H9 (cell line): Measurements from ENCODE around the gene MCU. TPM values are rescaled to one million over a fixed set of nuclear protein-coding genes. Genes with fewer than 3 reads are reported as not detected.

Source experiments
- DNase-seq: peaks from one replicate; pipeline ENCODE4 v3.0.0-alpha.2; 2017
- H2AFZ ChIP-seq: one replicate; pipeline ENCODE4 v1.6.1; 2013; ENCODE audit warnings: mild to moderate bottlenecking, low read length, control low read depth, moderate library complexity
- H2AK5ac ChIP-seq: 2 replicates; pipeline ENCODE4 v1.6.1; 2013; ENCODE audit warnings: low read length, control low read depth, mixed read lengths; ENCODE audit not compliant: insufficient read length
- H2BK120ac ChIP-seq: one replicate; pipeline ENCODE4 v1.6.1; 2013; ENCODE audit warnings: low read depth, mild to moderate bottlenecking, low read length, control low read depth, inconsistent platforms; ENCODE audit not compliant: poor library complexity, severe bottlenecking
- H2BK12ac ChIP-seq: 2 replicates; pipeline ENCODE4 v1.6.1; 2013; ENCODE audit warnings: low read length, control low read depth, mixed read lengths, low read depth; ENCODE audit not compliant: insufficient read length
- H2BK15ac ChIP-seq: 2 replicates; pipeline ENCODE4 v1.6.1; 2013; ENCODE audit warnings: low read depth, low read length, control low read depth
- H2BK20ac ChIP-seq: one replicate; pipeline ENCODE4 v1.6.1; 2013; ENCODE audit warnings: low read depth, mild to moderate bottlenecking, low read length, control low read depth, inconsistent platforms; ENCODE audit not compliant: poor library complexity, severe bottlenecking
- H2BK5ac ChIP-seq: 2 replicates; pipeline ENCODE4 v1.6.1; 2013; ENCODE audit warnings: low read length, control low read depth, mixed read lengths; ENCODE audit not compliant: insufficient read length
- H3K14ac ChIP-seq: 2 replicates; pipeline ENCODE4 v1.6.1; 2013; ENCODE audit warnings: low read length, control low read depth; ENCODE audit not compliant: insufficient read depth
- H3K18ac ChIP-seq: 2 replicates; pipeline ENCODE4 v1.6.1; 2013; ENCODE audit warnings: low read depth, mild to moderate bottlenecking, mixed read lengths, low read length, control low read depth; ENCODE audit not compliant: insufficient read length
- H3K23ac ChIP-seq: 2 replicates; pipeline ENCODE4 v1.6.1; 2013; ENCODE audit warnings: low read length, control low read depth, mixed read lengths, low read depth; ENCODE audit not compliant: insufficient read length
- H3K23me2 ChIP-seq: 2 replicates; pipeline ENCODE4 v1.6.1; 2013; ENCODE audit warnings: low read depth, mild to moderate bottlenecking, mixed read lengths, low read length, control low read depth; ENCODE audit not compliant: insufficient read length, poor library complexity, severe bottlenecking
- H3K27ac ChIP-seq: 2 replicates; pipeline ENCODE4 v1.5.1; 2013; ENCODE audit warnings: low read length, control low read depth, mixed read lengths, low read depth; ENCODE audit not compliant: insufficient read length
- H3K27me3 ChIP-seq: 2 replicates; pipeline ENCODE4 v1.6.1; 2013; ENCODE audit warnings: low read length, control low read depth, inconsistent platforms; ENCODE audit not compliant: insufficient read depth
- H3K4ac ChIP-seq: 2 replicates; pipeline ENCODE4 v1.6.1; 2013; ENCODE audit warnings: low read depth, mild to moderate bottlenecking, control low read depth, inconsistent platforms, low read length, moderate library complexity
- H3K4me1 ChIP-seq: 2 replicates; pipeline ENCODE4 v1.6.1; 2013; ENCODE audit warnings: low read length, control low read depth, inconsistent platforms; ENCODE audit not compliant: insufficient read depth
- H3K4me2 ChIP-seq: 2 replicates; pipeline ENCODE4 v1.6.1; 2013; ENCODE audit warnings: low read length, control low read depth, mixed read lengths; ENCODE audit not compliant: insufficient read length, insufficient read depth
- H3K56ac ChIP-seq: 2 replicates; pipeline ENCODE4 v1.6.1; 2013; ENCODE audit warnings: low read depth, mild to moderate bottlenecking, mixed read lengths, low read length, control low read depth; ENCODE audit not compliant: insufficient read length
- H3K79me1 ChIP-seq: 2 replicates; pipeline ENCODE4 v1.6.1; 2013; ENCODE audit warnings: low read depth, mild to moderate bottlenecking, moderate library complexity, low read length, control low read depth, inconsistent platforms; ENCODE audit not compliant: insufficient read depth, poor library complexity, severe bottlenecking
- H3K79me2 ChIP-seq: 2 replicates; pipeline ENCODE4 v1.6.1; 2013; ENCODE audit warnings: low read length, control low read depth, inconsistent platforms; ENCODE audit not compliant: insufficient read depth
- H3K9ac ChIP-seq: 2 replicates; pipeline ENCODE4 v1.6.1; 2013; ENCODE audit warnings: low read length, control low read depth, mixed read lengths; ENCODE audit not compliant: insufficient read length; ENCODE audit errors: extremely low read depth
- H3K9me3 ChIP-seq: one replicate; pipeline ENCODE4 v1.6.1; 2013; ENCODE audit warnings: low read depth, low read length, inconsistent platforms; ENCODE audit not compliant: control insufficient read depth
- H3T11ph ChIP-seq: one replicate; pipeline ENCODE4 v1.6.1; 2013; ENCODE audit warnings: mild to moderate bottlenecking, low read length, control low read depth, inconsistent platforms
- H4K20me1 ChIP-seq: one replicate; pipeline ENCODE4 v1.6.1; 2013; ENCODE audit not compliant: control insufficient read depth, insufficient read length, insufficient read depth
- H4K5ac ChIP-seq: 2 replicates; pipeline ENCODE4 v1.6.1; 2013; ENCODE audit warnings: low read depth, mild to moderate bottlenecking, mixed read lengths, low read length, control low read depth; ENCODE audit not compliant: insufficient read length
- H4K8ac ChIP-seq: replicated peaks from 2 replicates; pipeline ENCODE4 v1.6.1; 2013; ENCODE audit warnings: low read length, control low read depth, mixed read lengths, low read depth; ENCODE audit not compliant: insufficient read length
- H4K91ac ChIP-seq: 2 replicates; pipeline ENCODE4 v1.6.1; 2013; ENCODE audit warnings: low read depth, mild to moderate bottlenecking, moderate library complexity, mixed read lengths, low read length, control low read depth; ENCODE audit not compliant: insufficient read length
- H3K27ac Mint-ChIP-seq, 3 experiments: 2 replicates in 2 of 3; 3 replicates in 1 of 3; pipeline ENCODE4 v1.8.0; 2020 to 2021; ENCODE audit warnings: mixed read lengths in 3 of 3, mild to moderate bottlenecking in 1 of 3, moderate library complexity in 1 of 3
- H3K27me3 Mint-ChIP-seq: 2 replicates; pipeline ENCODE4 v1.8.0; 2021; ENCODE audit warnings: low read depth, mild to moderate bottlenecking, moderate library complexity, mixed read lengths
- H3K36me3 Mint-ChIP-seq, 3 experiments: 2 replicates in 2 of 3; 3 replicates in 1 of 3; pipeline ENCODE4 v1.8.0; 2020 to 2021; ENCODE audit warnings: low read depth in 3 of 3, mixed read lengths in 3 of 3; ENCODE audit not compliant: insufficient read depth in 1 of 3
- H3K4me1 Mint-ChIP-seq, 2 experiments: 2 replicates each; pipeline ENCODE4 v1.8.0; 2020; ENCODE audit warnings: mixed read lengths in 2 of 2
- H3K4me3 Mint-ChIP-seq, 2 experiments: 2 replicates in 1 of 2; 3 replicates in 1 of 2; pipeline ENCODE4 v1.8.0; 2020 to 2021; ENCODE audit warnings: mild to moderate bottlenecking in 2 of 2, mixed read lengths in 2 of 2, moderate library complexity in 1 of 2
- H3K9me3 Mint-ChIP-seq, 2 experiments: 2 replicates in 1 of 2; 3 replicates in 1 of 2; pipeline ENCODE4 v1.8.0; 2020; ENCODE audit warnings: mild to moderate bottlenecking in 2 of 2, mixed read lengths in 2 of 2, moderate library complexity in 1 of 2
- WGBS: extraction: QIAGEN DNeasy Blood & Tissue Kit; methylation state at CpG from one replicate; pipeline ENCODE4 v1.1.7; 2013; ENCODE audit warnings: missing lambda C conversion rate, low lambda C conversion rate, mixed read lengths; ENCODE audit not compliant: insufficient read length; ENCODE audit errors: extremely low coverage; 5-methylcytosine and 5-hydroxymethylcytosine counted together
- total RNA-seq: library from RNA; stranded (reverse); gene quantifications from 2 replicates; pipeline ENCODE4 v1.2.1, GENCODE V29; 2021
- TF ChIP-seq, protein P1 (sequence below): fragments of 200-600 bp; sonication (generic); conservative IDR thresholded peaks from 3 replicates; pipeline ENCODE4 v1.8.0; 2021; ENCODE audit warnings: antibody characterized with exemption, mild to moderate bottlenecking

The MCU gene
- total RNA-seq, 1 experiment from 2014 or later, result 36.6 TPM

- no peak overlapping the region for H3K18ac ChIP-seq
- Mint-ChIP-seq H3K27me3 (no peaks in the 10 kb centered on the region), H3K36me3 (no peaks in the 10 kb centered on the region), H3K27ac (peak overlapping the region in 1 of 3 experiments; percentile 7; a peak in 2 of 7 replicates), H3K4me1 (peaks cover 4 to 11% of the 10 kb centered on the region in 2 experiments), H3K4me3 (no peak overlapping the region), H3K9me3 (peaks cover 0 to 3% of the 10 kb centered on the region in 2 experiments; a peak in 1 of 5 replicates)
- H3K14ac ChIP-seq, result no peak overlapping the region
- no peak overlapping the region for H3K23ac ChIP-seq
- no peak overlapping the region for H4K91ac ChIP-seq
- H3K9me3 ChIP-seq, result no peaks in the 10 kb centered on the region
- no peak overlapping the region for H2BK120ac ChIP-seq
- no peak for DNase-seq
- no peak overlapping the region for H3K4ac ChIP-seq
- no peak overlapping the region for H2BK12ac ChIP-seq
- no peak overlapping the region for H2AK5ac ChIP-seq
- H4K5ac ChIP-seq, result no peak overlapping the region
- H3K23me2 ChIP-seq, result no peaks in the 10 kb centered on the region
- WGBS, result no CpG with 5 or more reads among the region's 5 CpGs
- no peak overlapping the region for H3K56ac ChIP-seq
- H3K4me2 ChIP-seq, result no peak overlapping the region
- H4K8ac ChIP-seq, result no peak overlapping the region
- H2BK20ac ChIP-seq, result no peak overlapping the region
- TF ChIP-seq, protein P1, sequence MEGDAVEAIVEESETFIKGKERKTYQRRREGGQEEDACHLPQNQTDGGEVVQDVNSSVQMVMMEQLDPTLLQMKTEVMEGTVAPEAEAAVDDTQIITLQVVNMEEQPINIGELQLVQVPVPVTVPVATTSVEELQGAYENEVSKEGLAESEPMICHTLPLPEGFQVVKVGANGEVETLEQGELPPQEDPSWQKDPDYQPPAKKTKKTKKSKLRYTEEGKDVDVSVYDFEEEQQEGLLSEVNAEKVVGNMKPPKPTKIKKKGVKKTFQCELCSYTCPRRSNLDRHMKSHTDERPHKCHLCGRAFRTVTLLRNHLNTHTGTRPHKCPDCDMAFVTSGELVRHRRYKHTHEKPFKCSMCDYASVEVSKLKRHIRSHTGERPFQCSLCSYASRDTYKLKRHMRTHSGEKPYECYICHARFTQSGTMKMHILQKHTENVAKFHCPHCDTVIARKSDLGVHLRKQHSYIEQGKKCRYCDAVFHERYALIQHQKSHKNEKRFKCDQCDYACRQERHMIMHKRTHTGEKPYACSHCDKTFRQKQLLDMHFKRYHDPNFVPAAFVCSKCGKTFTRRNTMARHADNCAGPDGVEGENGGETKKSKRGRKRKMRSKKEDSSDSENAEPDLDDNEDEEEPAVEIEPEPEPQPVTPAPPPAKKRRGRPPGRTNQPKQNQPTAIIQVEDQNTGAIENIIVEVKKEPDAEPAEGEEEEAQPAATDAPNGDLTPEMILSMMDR, result no peak
- no peaks in the 10 kb centered on the region for H3K79me1 ChIP-seq
- H3K9ac ChIP-seq, result no peak overlapping the region
- H4K20me1 ChIP-seq, result no peaks in the 10 kb centered on the region
- no peak overlapping the region for H3T11ph ChIP-seq
- H3K27ac ChIP-seq, result no peak overlapping the region
- H3K27me3 ChIP-seq, result no peaks in the 10 kb centered on the region
- no peaks in the 10 kb centered on the region for H3K79me2 ChIP-seq
- H2BK5ac ChIP-seq, result no peak overlapping the region
- H2BK15ac ChIP-seq, result no peak overlapping the region
- no peak overlapping the region for H2AFZ ChIP-seq
- peaks cover 2% of the 10 kb centered on the region; the same call in 1 of the 2 replicates for H3K4me1 ChIP-seq
Observed at GRCh38 chr10:72658696-72659400, 33.1 kb upstream of the MCU start.
